Activated CD8-positive, alpha-beta memory T cell treated with anti-CD3 and anti-CD28 coated beads for 48 hours (primary cell): ENCODE data around the gene MXD4.

Experiments used
- DNase-seq, 3 experiments: peaks; one replicate each; pipeline ENCODE4 v3.0.0-alpha.2; 2020; ENCODE audit warnings: low read depth in 2 of 3, low spot score in 2 of 3

The MXD4 gene

DNA sequence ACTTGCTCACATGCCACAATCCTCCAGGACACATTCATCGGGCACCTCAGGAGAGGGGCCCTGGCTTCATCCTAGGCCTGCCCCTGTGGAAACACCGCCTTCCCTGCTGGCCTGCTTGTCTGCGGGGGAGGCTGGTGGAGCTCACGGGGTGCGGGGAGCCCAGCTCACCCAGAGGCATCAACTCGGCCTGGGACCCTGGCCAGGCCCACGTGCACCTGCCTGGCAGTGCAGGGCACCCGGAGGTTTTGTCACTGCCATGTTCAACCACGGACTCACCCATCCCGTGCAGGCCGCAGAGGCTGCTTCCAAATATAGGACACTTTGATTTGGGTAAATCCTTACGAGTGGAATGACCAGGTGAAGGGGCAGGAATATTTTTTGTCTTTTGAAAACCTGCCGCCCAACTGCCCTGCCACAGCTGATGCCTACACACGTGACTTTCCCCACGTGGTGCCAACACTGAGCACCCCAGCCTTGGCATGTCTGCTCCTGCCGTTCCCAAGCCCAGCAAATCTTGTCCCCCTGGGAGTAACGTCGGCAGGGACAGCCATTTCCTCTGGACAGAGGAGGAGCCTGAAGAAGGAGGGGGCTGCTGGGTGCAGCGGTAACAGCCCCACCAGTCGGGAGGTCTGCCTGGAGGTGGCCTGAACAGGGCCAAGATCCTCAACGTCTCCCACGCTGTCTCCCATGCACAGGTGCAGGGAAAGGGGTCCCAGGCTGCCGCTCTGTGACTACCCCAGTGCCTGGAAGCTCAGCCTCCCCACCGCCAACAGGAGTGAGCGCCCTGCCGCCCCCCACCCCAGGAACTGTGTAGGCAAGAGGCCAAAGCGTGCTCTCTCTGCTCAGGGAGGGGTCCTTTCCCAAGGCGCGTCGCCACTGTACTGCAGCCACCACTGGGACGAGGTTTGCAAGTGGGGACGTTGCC is 8.5 kb downstream of the MXD4 start:
- DNase-seq, result no peak

DNA sequence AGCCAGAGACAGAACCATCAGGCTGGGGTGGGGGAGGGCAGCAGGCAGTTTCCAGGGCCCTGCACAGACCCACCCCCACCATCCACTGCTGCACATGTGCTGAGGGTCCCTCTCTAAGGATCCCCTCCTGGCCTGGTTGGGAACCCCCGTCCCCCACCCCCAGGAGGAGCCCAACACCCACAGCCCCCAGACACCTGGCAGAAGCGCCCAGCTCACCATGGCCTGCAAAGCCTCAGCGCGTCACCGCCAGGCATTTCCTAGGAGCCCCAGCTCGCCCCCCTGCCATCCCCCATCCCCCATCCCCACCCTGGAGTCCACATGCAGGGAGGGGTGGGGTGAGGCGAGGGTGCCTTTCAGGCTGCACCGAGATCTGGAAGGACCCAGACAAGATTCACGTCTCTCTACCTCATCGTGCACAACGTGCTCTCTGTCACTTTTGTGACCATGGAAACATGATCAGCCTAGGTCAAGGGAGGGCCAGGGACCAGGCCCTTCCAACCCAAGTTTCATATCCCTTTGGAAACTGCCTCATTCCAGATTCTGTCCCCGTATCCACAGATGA is 9.3 kb downstream of the MXD4 start:
- no peak for DNase-seq

DNA sequence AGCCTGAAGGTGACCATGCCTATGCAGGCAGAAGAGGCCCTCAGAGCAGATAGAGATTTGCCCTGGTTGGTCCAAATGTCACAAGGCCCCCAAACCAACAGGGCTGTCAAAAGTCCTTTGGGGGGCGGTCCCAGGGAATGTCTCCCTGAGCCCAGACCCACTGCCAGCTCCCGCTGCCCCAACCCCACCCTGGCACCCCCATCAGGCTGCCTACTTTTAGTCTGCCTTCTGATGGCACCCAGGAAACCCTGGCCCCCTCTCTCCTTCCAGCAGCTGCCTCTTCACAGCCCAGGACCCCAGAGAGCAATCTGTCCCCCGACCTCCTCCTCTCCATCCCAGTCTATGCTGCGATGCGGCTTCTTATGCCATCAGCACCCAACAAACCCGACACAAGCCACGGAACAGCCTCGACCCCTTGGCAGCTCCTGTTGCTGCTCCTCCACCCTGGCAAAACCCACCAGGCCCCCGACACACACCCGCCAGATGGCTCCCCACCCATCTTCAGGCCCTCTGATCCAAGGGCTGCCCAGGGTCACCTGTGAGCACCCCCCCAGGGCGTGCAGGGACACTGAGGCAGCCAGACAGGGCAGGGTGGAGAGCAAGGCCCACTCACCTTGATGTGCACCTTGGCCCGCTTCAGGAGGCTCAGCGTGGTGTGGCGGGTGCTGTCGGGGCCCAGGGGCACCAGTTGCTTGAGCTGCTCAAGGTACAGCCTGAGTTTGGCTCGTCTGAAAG is 9.9 kb downstream of the MXD4 start:
- DNase-seq, result no peak

DNA sequence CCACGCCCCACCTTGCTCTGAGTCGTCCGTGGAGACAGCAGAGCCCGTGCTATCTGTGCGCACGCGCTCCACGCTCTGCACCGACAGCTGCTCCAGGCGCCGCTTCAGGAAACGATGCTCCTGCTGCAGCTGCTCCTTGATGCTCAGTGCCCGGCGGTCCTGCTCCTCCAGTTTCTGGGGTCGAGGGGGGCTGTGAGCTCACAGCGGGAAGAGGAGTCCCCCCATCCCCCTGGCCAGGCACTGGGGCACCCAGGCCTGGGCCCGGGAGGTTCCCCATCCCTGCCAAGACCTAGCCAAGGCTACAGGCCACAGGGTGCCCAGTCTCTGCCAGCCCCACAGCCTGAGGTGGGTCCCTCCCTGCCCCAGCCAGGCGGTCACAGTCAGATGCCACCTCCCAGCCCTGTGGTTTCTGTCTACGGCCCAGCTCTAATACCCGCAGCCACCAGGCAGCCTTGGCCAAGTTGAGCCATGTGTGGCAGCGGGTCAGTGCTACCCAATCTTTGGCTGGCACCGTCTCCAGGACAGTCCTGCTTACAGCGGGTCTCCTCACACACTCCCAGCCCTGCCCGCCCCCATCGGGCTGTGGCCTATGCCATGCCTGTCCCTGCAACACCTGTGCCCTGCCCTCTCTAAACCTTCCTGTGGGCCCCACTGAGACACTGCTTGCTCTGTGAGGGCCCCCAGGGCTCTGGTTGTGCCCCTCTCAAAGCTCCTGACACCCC is 10.7 kb downstream of the MXD4 start:
- DNase-seq, result no peak

DNA sequence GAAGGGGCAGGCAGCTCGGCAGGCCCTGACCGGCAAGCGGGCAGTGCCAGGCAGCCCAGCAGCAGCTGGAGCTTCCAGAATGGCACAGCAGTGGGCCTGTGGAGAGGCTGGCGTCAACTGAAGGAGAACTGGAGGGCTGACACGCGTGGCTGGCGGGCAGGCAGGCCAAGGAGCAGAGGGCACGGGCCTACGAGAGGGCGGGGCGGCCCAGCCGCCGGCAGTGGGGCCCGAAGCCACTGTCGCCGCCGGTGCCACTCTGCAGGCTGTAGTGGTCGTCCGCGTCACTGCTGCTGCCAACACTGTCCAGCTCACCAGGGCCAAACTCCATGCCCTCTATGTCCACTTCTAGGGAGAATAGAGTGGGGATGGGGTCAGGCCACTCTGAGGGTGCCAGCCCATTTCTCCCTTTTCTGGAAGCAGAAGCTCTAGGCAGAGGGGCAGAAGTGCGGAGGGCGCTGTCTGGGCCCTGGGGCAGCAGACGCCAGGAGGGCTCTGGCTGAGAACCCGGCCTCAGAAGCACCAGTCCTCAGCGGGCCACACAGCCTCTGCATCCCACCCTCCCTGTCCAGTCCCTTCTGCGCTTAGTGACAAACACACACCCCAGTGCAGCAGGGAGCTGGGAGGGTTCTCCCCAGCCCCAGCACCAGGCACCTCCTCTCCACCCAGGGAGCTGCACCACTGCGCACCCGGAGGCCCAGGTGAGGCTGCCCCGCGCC is 11.4 kb downstream of the MXD4 start:
- DNase-seq, result no peak

DNA sequence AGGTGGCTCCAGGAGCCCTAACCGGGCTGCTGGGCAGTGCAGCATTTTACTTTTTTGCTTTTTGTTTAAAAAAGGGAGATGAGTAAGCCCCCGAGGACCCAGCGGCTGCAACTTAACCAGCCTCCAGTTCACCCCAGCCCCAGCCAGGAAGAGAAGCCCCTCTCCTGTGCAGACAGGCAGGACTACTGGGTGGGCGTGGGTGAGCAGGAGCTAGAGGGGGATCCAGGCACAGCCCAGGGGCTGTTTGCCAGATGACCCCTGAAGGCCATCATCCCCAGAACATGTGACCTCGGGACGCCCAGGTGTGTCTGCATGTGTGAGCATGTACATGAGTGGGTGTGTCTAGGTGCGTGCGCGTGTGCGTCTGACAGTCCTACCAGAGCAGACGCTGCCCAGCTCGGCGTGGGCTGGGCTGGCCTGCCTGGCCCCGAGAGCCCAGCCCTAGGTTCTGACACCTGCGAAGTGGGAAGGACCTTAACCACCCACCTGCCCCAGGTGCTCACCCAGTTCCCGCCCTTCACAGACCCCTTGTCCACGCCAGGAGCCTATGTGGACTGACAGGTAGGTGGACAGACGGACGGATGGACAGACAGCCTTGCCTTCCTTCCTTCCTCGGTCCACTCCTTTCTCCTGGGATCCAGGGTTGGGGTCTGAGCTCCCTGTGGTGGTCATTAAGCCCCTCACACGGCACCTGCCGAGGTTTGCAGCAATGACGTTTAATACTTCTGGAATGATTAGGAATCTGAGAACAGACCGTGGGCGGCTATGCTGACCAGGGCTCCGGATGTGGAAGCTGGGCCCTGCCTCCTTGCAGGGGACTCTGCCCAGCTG is 12.2 kb downstream of the MXD4 start:
- no peak for DNase-seq

DNA sequence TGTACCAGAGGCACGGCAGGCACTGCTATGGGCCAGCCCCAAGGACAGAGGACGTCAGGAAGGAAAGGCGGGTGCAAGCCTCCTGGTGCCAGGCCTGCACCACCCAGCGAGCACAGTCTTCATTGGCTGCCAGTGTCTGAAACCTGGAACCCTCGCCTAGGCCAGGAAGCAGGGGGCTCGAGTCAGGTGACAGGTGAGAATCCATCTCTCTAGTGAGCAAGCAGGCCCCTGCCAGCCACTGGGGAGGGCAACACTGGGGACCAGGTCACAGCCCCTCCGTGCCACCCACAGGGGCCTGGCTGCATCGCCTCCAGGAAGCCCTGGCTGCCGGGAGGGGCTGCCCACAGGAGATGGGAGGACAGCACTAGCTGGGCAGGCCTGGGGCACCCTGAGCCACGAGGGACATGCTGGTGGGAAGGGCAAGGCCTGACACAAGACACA is 13.1 kb downstream of the MXD4 start:
- DNase-seq, result no peak

DNA sequence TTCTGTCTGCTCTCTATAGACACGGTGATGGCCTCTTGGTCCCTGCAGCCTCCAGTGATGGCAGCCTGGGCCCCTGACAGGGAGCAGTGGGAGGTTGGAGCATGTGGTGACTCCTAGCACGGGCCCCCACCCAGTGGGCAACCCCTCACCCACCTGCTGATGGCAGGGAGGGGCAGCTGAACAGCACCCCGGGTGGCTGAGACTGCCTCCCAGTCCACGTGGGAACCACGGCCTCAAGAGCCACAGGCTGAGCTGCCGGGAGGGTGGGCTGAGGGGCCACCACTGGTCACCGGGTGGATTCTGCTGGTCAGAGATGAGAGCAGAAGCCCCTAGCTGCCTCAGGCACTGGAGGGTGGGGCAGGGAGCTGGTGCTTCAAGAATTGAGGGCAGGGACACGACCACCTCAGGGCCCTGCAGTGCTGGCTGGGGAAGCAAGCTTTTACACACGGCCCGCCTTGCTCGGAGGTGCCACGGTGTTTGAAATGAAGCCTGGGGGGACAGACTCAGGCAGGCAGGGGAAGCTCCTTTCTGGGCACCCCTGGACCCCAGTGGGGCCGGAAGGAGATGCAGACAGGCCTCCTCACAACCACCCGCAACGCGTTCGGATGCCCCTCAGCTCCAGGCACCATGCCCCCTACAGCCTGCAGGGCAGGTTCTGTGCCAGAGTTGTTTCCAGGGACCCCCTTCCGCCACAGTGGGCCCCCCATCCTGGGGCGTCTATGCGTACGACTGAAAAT is 13.7 kb downstream of the MXD4 start:
- no peak for DNase-seq

DNA sequence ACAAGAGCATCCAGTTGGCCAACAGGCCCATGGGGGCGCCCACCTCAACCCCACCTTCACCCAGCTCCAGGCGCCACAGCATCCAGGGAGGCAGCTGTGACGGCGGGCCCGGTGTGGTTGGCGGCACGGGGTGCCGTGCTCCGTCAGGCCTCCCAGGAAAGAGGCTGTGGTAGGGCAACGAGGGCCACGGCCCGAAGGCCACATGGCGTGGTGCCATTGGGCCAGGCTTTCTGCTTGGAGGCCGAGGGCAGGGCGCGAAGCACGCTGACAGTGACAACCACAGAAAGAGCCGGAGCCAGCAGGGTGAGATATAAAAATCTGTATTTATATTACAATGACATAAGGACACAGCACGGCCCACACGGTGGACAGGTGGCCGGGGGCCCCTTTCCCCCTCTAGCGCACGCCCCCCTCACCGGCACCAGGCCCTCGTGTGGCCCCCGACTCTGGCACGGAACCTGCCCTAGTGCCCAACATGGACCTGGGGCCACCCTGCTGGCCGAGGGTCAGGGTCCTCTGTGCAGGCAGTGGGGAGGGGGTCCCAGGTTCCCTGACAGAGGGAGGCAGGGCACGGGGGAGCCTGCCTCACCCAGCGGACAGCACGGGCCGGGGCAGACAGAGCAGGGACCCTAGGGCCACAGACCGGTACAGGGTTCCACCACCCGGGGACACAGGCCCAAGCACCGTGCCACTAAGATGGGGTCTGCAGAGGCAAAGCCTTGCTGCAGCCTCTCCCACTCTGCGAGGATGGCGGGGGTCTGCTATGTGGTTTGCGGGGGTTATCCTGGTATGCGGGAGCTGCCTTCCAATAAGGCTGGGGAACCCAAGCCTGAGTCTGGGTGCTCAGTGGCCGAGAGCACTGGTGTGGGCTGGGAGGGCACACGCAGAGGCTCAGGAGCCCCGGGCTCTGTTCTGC is 14.5 kb downstream of the MXD4 start:
- DNase-seq, result no peak

DNA sequence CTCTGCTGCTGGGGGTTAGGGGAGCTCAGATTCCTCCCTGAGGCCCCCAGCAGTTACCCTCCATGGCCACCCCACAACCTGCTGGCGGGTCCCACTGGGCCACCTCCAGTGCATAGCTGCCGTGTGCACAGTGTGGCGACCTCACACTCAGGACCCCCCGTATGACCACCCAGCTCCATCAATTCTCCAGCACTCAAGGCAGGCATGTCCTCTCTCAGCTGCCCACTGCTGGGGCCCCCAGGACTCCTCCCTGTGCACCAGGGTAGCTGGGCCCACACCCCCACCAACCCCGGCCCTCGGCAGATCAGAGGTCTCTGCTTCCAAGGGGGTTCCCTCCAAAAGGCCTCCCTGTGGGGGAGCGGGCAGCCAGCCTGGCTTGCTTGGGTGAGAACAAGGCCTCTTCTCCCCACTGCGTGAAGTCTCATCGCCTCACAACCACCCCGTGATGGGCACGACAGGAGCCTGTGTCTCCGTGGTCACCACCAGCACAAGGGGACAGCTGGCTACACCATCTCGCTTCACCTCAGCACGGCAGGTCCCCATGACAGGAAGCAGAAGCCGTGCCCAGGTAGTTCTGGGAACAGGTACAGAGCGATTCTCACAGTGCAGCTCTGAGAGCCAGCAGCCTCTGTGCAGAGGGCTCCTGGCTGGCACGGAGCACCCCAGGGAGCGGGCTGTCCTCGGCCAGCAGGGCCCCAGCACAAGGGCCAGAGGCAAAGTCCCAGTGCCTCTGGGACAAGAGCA is 15.4 kb downstream of the MXD4 start:
- no peak for DNase-seq

DNA sequence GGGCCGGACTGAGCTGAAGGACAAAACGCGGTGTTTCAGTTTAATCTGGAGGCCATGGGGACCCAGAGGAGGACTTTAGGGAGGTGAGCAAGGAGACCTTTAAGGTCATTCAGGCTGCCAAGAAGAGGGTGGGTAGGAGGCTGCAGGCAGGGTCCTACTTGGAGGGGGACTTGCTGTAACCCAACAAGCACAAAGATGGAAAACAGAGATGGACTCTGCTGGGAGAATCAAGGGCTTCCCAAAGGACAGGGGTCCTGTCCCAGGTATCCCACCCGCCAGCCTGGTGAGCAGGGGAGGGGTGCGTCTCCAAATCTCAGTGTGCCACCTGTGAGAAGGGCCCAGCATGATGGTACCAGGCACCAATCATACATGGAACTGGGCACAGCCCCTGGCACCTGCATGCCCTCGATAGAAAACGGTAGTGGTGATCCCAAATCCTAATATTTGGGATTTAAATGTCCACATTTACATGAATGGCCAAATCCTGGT is 16.1 kb downstream of the MXD4 start:
- DNase-seq, result no peak

DNA sequence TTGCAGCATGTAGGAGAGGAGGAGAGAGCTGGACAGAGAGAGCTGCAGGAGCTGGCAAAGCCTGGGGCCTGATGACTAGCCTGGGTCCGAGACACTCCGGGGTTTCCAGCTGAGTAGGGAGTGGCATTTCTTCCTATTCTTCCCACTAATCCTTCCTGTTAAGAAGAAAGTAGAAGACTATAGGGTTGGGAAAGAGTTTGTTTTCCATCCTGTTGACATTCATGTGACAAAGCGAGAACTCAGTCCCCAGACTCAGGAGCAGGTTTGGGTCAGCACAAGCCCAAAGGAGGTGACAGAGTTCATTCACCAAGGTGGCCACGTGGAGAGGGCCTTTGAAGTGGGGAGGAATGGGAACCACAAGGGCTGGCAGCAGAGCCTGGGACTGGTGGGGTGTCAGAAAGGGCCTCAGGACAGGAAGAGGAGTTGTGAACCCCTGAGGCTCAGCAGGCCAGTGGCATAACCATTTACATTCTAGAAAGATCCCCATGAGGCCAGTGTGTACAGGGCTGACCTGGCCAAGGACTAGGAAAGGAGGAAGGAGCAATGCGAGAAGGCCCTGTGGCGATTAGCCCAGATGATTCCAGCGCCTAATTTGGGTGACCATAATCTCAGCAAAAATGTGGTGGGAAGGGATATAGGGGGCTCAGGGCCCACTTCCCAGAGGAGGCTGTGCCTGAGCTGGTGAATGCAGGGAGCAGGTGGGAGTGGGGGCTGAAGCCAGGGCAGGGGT is 16.7 kb downstream of the MXD4 start:
- no peak for DNase-seq

DNA sequence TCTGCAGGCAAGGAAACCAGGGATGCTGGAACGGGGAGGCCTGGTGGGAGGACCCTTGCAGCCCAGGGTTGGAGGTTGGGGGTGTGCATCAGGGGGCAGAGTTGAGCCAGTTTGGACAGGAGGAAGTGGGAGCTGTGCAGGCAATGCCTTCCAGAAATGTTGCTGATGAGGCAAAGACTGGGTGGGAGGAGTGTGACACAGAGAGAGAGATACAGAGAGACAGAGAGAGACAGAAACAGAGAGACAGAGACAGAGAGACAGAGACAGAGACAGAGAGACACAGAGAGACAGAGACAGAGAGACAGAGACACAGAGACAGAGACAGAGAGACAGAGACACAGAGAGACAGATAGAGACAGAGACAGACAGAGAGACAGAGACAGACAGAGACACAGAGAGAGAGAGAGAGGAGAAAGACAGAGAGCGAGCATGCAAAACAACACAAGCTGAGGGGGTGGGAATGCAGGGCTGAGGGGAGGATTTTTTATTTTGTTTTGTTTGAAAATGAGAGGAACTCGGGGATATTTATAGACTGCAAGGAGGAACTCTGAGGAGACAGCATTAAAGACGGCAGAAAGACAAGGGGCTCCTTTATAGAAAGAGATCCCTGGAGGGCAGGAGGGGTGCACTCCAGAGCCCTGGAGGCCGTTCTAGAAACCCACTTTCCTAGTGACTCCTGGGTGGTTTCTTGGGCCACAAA is 18.1 kb downstream of the MXD4 start:
- DNase-seq, result no peak

DNA sequence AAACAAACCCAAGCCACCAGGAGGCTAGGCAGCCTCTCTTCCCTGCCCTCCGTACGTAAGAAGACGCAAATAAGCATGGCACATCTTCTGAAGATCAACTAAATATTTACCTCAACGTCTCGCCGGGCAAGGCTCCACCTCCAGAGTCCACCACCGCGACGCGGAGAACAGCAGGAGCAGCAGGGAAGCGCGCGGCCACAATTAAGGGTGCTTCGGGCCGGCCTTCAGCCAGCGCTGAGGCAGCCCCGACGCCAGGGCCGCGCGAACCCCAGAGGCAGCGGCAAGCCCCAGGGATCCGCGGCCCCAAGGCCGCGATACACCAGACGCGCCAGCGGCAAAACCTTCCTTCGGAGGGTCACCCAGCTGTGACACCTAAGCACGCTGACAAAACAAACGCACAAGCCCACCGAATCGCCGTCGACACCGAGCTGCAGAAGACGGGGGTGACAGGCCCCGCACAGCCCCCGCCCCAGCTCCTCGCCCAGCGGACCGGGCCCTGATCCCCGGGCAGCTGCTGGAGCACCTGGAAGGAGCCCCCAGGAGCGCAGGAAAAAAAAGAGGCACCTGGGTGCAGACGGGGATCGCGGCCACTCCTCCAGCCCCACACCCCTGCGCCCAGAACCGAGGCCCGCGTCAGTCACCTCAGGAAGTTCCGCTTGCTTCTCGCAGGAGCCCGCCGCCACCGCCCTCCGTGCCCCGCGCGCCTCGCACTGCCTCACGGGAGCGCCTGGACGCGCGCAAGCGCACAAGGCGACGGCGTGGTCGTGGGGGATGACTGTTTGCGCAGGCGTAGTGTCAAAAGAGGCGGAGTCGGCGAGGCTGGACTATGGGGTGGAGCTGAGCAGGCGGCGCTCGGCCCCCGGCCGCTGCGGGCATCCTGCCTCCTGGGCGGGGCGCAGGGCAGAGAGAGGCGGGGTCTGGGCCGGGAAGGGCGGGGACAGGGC is 20.2 kb downstream of the MXD4 start, which contains the start of the genes HAUS3 and POLN:
HAUS3 (minus strand) TSS at position 712 of the 944 bp plus-strand sequence. CDS start 1,175 bp downstream, outside the sequence.
POLN (minus strand) TSS at position 712 of the 944 bp plus-strand sequence. CDS start 12,890 bp downstream, outside the sequence.
- peak; percentile 93 to 100 (median 96) for DNase-seq
